ENCODE results near the gene GET3.
"Not testable (repeated sequence)": the region's sequence is repeated elsewhere in the genome, so short reads cannot be mapped to it uniquely, and the experiment has no call there.

GET3 gene

GRCh38 chr19:12792051-12792852, 55.0 kb downstream of the GET3 start:
- DNase-seq (ENCODE audit: low spot score): no peak

GRCh38 chr19:12792853-12793289, 55.6 kb downstream of the GET3 start:
- no peak for DNase-seq (ENCODE audit: low spot score)

DNA sequence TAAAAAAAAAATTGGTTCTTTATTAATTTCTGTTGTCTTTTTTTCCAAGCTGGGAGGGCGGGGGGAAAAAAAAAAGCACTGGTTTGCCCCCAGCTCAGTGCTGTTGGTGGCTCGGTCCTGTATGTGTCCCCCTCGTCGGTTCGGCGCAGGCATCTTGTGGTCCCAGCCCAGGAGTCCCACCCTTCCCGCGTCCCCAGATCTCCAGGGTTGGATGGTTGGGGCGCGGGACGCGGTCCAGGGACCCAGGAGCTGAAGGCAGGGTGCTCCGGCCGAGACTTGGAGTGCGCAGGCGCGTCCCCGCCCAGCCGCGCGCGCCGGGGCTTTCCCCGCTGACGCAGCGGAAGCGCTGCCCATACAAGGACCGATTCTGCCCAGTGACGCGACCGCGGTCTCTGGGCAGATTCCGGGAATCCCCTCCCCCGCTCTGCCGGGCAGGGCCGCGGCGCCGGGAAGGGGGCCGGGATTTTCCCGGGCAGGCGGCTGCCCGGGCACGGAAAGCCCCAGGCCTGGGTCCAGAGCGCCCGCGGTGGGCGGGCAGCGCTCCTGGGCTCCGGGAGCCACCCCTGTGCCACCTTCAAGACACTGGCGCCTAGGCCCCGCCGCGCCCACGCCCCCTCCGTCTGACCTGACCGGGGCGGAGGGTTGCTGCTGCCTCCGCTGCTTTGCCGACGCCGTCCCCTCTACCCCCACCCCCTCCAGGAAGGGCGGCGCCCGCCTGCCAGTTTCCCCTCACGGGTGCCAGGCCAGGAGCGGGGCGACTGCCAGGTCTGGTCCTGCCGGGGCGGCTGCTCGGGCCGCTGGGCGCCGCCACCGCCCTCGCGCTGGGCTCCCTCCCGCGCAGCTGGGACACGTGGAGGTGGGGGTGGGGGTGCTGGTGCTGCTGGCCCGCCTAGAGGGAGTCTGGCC, 56.2 kb downstream of the GET3 start:
- peak; percentile 96 for DNase-seq (ENCODE audit: low spot score)

DNA sequence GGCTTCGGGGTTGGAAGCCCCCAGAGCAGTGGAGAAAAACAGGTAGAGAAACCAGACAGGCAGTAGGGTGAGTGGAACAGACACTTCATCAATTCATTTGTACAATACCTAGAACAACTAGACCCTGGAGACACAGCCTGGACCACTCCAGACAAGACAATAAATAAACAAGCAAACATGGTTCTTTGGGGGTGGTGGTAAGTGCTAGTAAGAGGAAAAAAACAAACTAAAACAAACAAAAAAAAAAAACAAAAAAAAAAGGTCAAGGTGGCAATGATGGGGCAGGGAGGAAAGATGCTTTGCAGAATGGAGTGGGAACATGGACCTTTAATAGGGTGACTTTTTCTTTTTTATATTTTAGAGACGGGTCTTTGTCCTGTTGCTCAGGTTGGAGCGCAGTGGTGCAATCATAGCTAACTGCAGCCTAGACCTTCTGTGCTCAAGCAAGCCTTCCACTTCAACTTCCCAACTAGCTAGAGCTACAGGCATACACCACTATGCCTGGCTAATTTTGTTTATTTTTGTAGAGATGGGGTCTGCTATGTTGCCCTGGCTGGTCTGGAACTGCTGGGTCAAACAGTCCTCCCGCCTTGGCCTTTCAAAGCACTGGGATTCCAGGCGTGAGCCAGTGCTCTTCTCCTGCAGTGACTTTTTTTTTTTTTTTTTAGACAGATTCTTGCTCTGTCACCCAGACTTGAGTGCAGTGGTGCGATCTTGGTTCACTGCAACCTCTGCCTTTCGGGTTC, 57.1 kb downstream of the GET3 start:
- DNase-seq (ENCODE audit: low spot score): no peak

- DNase-seq (ENCODE audit: low spot score): no peak
Measured at GRCh38 chr19:12794971-12795381, 57.7 kb downstream of the GET3 start.

DNA sequence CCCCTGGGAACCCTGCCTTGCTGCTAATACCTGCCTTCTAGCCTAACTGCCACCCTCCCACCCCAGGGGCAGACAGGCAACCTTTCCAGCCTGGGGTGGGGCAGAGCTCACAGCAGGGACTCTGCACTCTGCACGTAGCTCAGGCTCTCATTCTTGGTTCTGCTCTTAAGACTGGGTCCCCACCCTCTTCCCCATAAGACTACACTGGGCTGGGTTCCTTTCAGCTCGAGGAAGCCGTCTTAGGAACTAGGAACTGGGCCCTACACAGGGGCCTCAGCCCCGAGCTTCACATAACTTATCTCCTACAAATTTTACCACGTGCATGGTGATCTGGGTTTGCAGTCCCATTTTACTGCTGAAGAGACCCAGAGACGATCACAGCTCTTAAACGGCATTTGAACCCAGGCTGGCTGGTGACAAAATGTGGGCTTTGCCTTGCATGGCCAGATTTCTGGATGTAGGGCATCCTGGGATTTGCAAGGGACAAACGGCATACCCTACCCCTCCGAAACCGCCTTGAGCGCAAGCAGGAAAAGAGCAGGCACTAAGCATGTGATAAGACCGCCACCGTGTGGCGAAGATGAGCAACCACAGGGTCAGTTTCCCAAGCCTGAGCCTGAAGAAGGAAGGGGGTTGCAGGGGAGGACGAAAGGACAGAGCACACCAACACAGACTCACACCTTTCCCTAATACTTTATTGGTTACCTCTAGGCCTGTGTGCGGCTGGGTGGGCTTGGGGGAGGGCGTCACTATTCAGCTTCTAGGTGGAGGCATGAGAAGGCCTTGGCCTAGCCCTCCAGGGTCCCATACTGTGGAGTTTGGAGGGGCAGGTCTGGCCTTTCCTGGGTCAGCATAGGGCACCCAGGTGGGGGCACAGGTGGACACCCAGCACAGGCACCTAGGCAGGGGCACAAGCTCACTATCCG, 59.1 kb downstream of the GET3 start:
- DNase-seq (ENCODE audit: low spot score): peak; percentile 78

GRCh38 chr19:12797141-12797587, 59.9 kb downstream of the GET3 start:
- no peak for DNase-seq (ENCODE audit: low spot score)

DNA sequence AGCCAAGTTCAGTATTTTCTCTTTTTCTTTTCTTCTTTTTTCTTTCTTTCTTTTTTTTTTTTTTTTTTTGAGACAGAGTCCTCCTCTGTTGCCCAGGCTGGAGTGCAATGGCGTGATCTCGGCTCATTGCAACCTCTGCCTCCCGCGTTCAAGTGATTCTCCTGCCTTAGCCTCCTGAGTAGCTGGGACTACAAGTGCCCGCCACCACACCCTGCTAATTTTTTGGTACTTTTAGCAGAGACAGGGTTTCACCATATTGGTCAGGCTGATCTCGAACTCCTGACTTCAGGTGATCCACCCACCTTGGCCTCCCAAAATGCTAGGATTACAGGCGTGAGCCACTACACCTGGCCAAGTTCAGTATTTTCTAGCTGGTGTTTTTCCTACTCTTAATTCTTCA, 60.3 kb downstream of the GET3 start:
- not testable (repeated sequence) for DNase-seq (ENCODE audit: low spot score)
